Purkinje cell (primary cell): Measurements from ENCODE around the gene OR52E8. TPM values are rescaled to one million over a fixed set of nuclear protein-coding genes. Genes with fewer than 3 reads are reported as not detected.

Experiments used
- polyA plus RNA-seq: library from polyadenylated mRNA; unstranded; fragments of >200 nt; fragmentation: Nextera tagmentation; gene quantifications from 2 replicates; pipeline ENCODE4 v1.2.1, GENCODE V29; 2014

The OR52E8 gene
- not detected in 2 replicates for polyA plus RNA-seq

GRCh38 chr11:5857590-5857989 is at the start of gene OR52E8:
Gene OR52E8 (minus strand): TSS chr11:5857690. CDS start chr11:5857690, 0 bp downstream.

GRCh38 chr11:5892908-5893307 is 35.4 kb upstream of the OR52E8 start, which contains the start of gene OR52E5:
Gene OR52E5 (plus strand): TSS chr11:5893208. CDS start chr11:5900777, 7,569 bp downstream.

DNA sequence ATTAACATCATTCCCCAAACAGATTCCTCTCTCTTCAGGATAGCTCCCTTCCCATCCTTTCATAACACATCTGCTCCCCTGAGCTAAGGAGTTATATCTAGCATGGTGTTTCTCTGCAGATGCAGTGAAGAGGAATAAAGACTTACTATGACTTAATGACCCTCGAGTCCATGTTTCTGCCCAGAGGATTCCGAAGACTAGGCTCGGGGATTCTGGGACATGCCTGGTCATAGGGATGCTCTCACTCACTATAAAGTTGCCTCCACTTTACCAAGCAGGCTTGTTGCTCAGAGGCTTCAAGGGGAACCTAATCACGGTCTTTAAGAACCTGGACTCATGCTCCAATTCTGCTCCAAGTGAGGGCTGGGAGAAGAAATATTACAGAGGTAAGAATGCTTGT is 22.8 kb upstream of the OR52E8 start, which contains the start of gene OR52E4:
OR52E4 (plus strand) TSS at position 301 of the 400 bp plus-strand sequence. CDS start 3,664 bp downstream, outside the sequence.

GRCh38 chr11:5841797-5842196 is 15.7 kb downstream of the OR52E8 start, which contains the start of gene OR52E6:
Gene OR52E6 (minus strand): TSS chr11:5841897. CDS start chr11:5841897, 0 bp downstream.

GRCh38 chr11:5808500-5809121 is 48.9 kb downstream of the OR52E8 start, which contains the start of gene OR52N2:
Gene OR52N2 (plus strand): TSS chr11:5808924. CDS start chr11:5820336, 11,412 bp downstream.

Other genes with a start within 250 kb of the OR52E8 start
- not detected in 2 replicates for gene TRIM34, start 232.7 kb downstream of the OR52E8 start, polyA plus RNA-seq
- 0.56 and 4.4 TPM in 2 replicates for gene TRIM5, start 172.6 kb downstream of the OR52E8 start, polyA plus RNA-seq
- gene TRIM22, start 167.9 kb downstream of the OR52E8 start, polyA plus RNA-seq: 1.2 TPM in 1 of 2 replicates, not detected in the other
- gene OR56B1, start 121.2 kb downstream of the OR52E8 start, polyA plus RNA-seq: not detected in 2 replicates
- gene OR52N4, start 103.4 kb downstream of the OR52E8 start, polyA plus RNA-seq: not detected in 2 replicates
- gene OR52N5, start 74.3 kb downstream of the OR52E8 start, polyA plus RNA-seq: not detected in 2 replicates
- not detected in 2 replicates for gene OR52N1, start 66.4 kb downstream of the OR52E8 start, polyA plus RNA-seq
- gene OR52N2, start 48.8 kb downstream of the OR52E8 start, polyA plus RNA-seq: not detected in 2 replicates
- not detected in 2 replicates for gene OR52E6, start 15.8 kb downstream of the OR52E8 start, polyA plus RNA-seq
- gene OR52E4, start 22.9 kb upstream of the OR52E8 start, polyA plus RNA-seq: not detected in 2 replicates
- not detected in 2 replicates for gene OR52E5, start 35.5 kb upstream of the OR52E8 start, polyA plus RNA-seq
- not detected in 2 replicates for gene OR56A3, start 84.6 kb upstream of the OR52E8 start, polyA plus RNA-seq
- not detected in 2 replicates for gene OR56A5, start 110.8 kb upstream of the OR52E8 start, polyA plus RNA-seq
- not detected in 2 replicates for gene OR52L1, start 129.3 kb upstream of the OR52E8 start, polyA plus RNA-seq
- not detected in 2 replicates for gene OR56A4, start 149.3 kb upstream of the OR52E8 start, polyA plus RNA-seq
- gene OR56A1, start 173.1 kb upstream of the OR52E8 start, polyA plus RNA-seq: not detected in 2 replicates
- gene OR56B4, start 250.0 kb upstream of the OR52E8 start, polyA plus RNA-seq: not detected in 2 replicates